HepG2 (cell line): ENCODE results near the gene UPB1. TPM values are rescaled to one million over a fixed set of nuclear protein-coding genes. Genes with fewer than 3 reads are reported as not detected.

Experiments
- ARID2 ChIP-seq: sonication (generic); formaldehyde crosslinking; IDR thresholded peaks from 2 replicates; pipeline ENCODE4 v1.8.1; 2022; ENCODE audit warnings: mild to moderate bottlenecking, missing genetic modification reagents, borderline replicate concordance
- ATF1 ChIP-seq: IDR thresholded peaks from 2 replicates; pipeline ENCODE4 v1.6.1; 2016; ENCODE audit warnings: mild to moderate bottlenecking, control low read depth
- ATF6 ChIP-seq: sonication (generic); formaldehyde crosslinking; conservative IDR thresholded peaks from 2 replicates; pipeline ENCODE4 v1.4.0; 2020; ENCODE audit warnings: missing genetic modification reagents
- CREBL2 ChIP-seq: sonication (generic); formaldehyde crosslinking; IDR thresholded peaks from 2 replicates; pipeline ENCODE4 v1.8.1; 2023; ENCODE audit warnings: missing genetic modification reagents, mild to moderate bottlenecking, borderline replicate concordance
- DRAP1 ChIP-seq: IDR thresholded peaks from 2 replicates; pipeline ENCODE4 v1.6.1; 2016; ENCODE audit warnings: missing genetic modification reagents, missing compliant biosample characterization
- MAFK ChIP-seq, 2 experiments: IDR thresholded peaks in 1 of 2; conservative IDR thresholded peaks in 1 of 2; 2 replicates each; pipeline ENCODE4 v1.6.1; 2011; ENCODE audit warnings: improper control_type of control experiment in 2 of 2, low read length in 2 of 2
- PBX3 ChIP-seq: sonication (generic); formaldehyde crosslinking; IDR thresholded peaks from 2 replicates; pipeline ENCODE4 v1.8.1; 2023; ENCODE audit warnings: missing genetic modification reagents, inconsistent platforms, borderline replicate concordance
- PHB2 ChIP-seq: fragments of 450-650 bp; IDR thresholded peaks from 2 replicates; pipeline ENCODE4 v1.6.1; 2018; ENCODE audit not compliant: partially characterized antibody
- POLR2AphosphoS2 ChIP-seq: IDR thresholded peaks from 2 replicates; pipeline ENCODE4 v1.6.1; 2011; ENCODE audit warnings: low read depth, low read length, improper control_type of control experiment
- ZC3H4 ChIP-seq: sonication (generic); formaldehyde crosslinking; IDR thresholded peaks from 2 replicates; pipeline ENCODE4 v1.4.0; 2020; ENCODE audit warnings: missing genetic modification reagents, borderline replicate concordance
- ZIK1 ChIP-seq: sonication (generic); formaldehyde crosslinking; IDR thresholded peaks from 2 replicates; pipeline ENCODE4 v1.5.0; 2020; ENCODE audit warnings: mild to moderate bottlenecking, low read depth, missing genetic modification reagents, borderline replicate concordance
- ZNF335 ChIP-seq: sonication (generic); formaldehyde crosslinking; IDR thresholded peaks from 2 replicates; pipeline ENCODE4 v1.4.0; 2020; ENCODE audit warnings: missing genetic modification reagents
- ZNF430 ChIP-seq: sonication (generic); formaldehyde crosslinking; IDR thresholded peaks from 2 replicates; pipeline ENCODE4 v1.9.0; 2021; ENCODE audit warnings: mild to moderate bottlenecking, missing genetic modification reagents
- ZNF557 ChIP-seq: sonication (generic); formaldehyde crosslinking; IDR thresholded peaks from 2 replicates; pipeline ENCODE4 v1.4.0; 2020; ENCODE audit warnings: missing genetic modification reagents
- ZSCAN25 ChIP-seq: sonication (generic); formaldehyde crosslinking; IDR thresholded peaks from 2 replicates; pipeline ENCODE4 v1.8.0; 2022; ENCODE audit warnings: mild to moderate bottlenecking, missing genetic modification reagents
- polyA plus RNA-seq, 8 experiments: library from polyadenylated mRNA; depleted of rRNA in 3 of 8; stranded (reverse) in 7 of 8; unstranded in 1 of 8; fragments of >200 nt; fragmentation: Illumina TruSeq in 4 of 8; extraction: Trizol in 4 of 8; gene quantifications; 2 replicates each; pipeline versions ENCODE4 v1.2.1 to v1.2.3, GENCODE V29; 2011 to 2016; ENCODE audit warnings: low read depth in 4 of 8, missing spikeins in 1 of 8, mixed read lengths in 1 of 8; ENCODE audit not compliant: insufficient read depth in 1 of 8
- total RNA-seq, 5 experiments: library from RNA; depleted of rRNA; stranded (reverse); fragments of >200 nt; fragmentation: Illumina TruSeq; extraction: Trizol; gene quantifications; 2 replicates each; pipeline ENCODE4 v1.2.3, GENCODE V29; 2016; ENCODE audit warnings: low read depth in 1 of 5

UPB1 gene
- total and polyA plus RNA-seq, 2 of the 13 experiments (the other 11 are each of a cell fraction or from before 2014, with no cell fraction given): 0.38 to 1.2 TPM

- TF ChIP-seq MAFK (conservative IDR thresholded peaks at IDR 0.05 in 1 of 2, IDR thresholded peaks at IDR 0.05 in 1 of 2; ENCODE audit: low read length in 2 of 2): no peak
- no peak for TF ChIP-seq ZIK1 (CRISPR knock-in tag)
- no peak for TF ChIP-seq PHB2
- TF ChIP-seq PBX3 (CRISPR knock-in tag): no peak
- no peak for TF ChIP-seq ZSCAN25 (CRISPR knock-in tag)
- TF ChIP-seq DRAP1 (CRISPR knock-in tag): no peak
- no peak for TF ChIP-seq ZNF557
- no peak for TF ChIP-seq ATF6 (CRISPR knock-in tag)
- TF ChIP-seq ZC3H4 (CRISPR knock-in tag): no peak
- TF ChIP-seq ARID2: no peak
- no peak for TF ChIP-seq ATF1
- TF ChIP-seq POLR2AphosphoS2: no peak
- no peak for TF ChIP-seq ZNF430
- no peak for TF ChIP-seq ZNF335 (CRISPR knock-in tag)
- no peak for TF ChIP-seq CREBL2 (CRISPR knock-in tag)
- TF ChIP-seq, all 625 proteins: peak for 0
Observed at GRCh38 chr22:24518228-24518627, 23.1 kb downstream of the UPB1 start (continued).
